ENCODE results near the gene DNAH9.

DNAH9 gene

GRCh38 chr17:11997147-11997971 lies 399.1 kb downstream of the DNAH9 start, which contains the start of gene ZNF18:
Gene ZNF18 (minus strand): TSS chr17:11997475. CDS start chr17:11992829, 4,646 bp downstream.
- DNase-seq = peak; percentile 98

- DNase-seq = no peak
These were observed 399.6 kb downstream of the DNAH9 start for GRCh38 chr17:11997972-11998233.

GRCh38 chr17:11999696-12000095 lies 401.4 kb downstream of the DNAH9 start:
- DNase-seq = no peak

- no peak for DNase-seq
These were observed 409.2 kb downstream of the DNAH9 start for GRCh38 chr17:12007466-12007865.
